HEK293T (cell line): Measurements from ENCODE around the gene ZCCHC14.
"Not testable (repeated sequence)": the region's sequence is repeated elsewhere in the genome, so short reads cannot be mapped to it uniquely, and the experiment has no call there.

Experiments
- CTCF ChIA-PET: fragments of 350-600 bp; formaldehyde crosslinking; extraction: SDS; loops from one replicate; lab custom pipeline; 2021; ENCODE audit warnings: antibody characterized with exemption, inconsistent platforms; lab: Yijun Ruan, JAX
- POLR2A ChIA-PET: fragments of 350-600 bp; formaldehyde crosslinking; extraction: SDS; loops from one replicate; lab custom pipeline; 2020; ENCODE audit warnings: antibody characterized with exemption, inconsistent platforms; lab: Yijun Ruan, JAX
- DNase-seq: peaks from one replicate; pipeline ENCODE4 v3.0.0; 2012; ENCODE audit warnings: mixed read lengths; ENCODE audit errors: extremely low spot score
- ARNT ChIP-seq: fragments of 450-650 bp; IDR thresholded peaks from 2 replicates; pipeline ENCODE4 v1.6.1; 2017; ENCODE audit warnings: mild to moderate bottlenecking
- BHLHE40 ChIP-seq: fragments of 450-650 bp; IDR thresholded peaks from 2 replicates; pipeline ENCODE4 v1.6.1; 2016; ENCODE audit warnings: mild to moderate bottlenecking, moderate library complexity, borderline replicate concordance
- CTBP1 ChIP-seq: fragments of 450-650 bp; IDR thresholded peaks from 2 replicates; pipeline ENCODE4 v1.6.1; 2016; ENCODE audit warnings: borderline replicate concordance
- ELF4 ChIP-seq: fragments of 450-650 bp; IDR thresholded peaks from 2 replicates; pipeline ENCODE4 v1.6.1; 2017; ENCODE audit warnings: antibody characterized with exemption
- FOXA1 ChIP-seq: fragments of 450-650 bp; IDR thresholded peaks from 2 replicates; pipeline ENCODE4 v1.6.1; 2016; ENCODE audit warnings: mild to moderate bottlenecking
- FOXK2 ChIP-seq: fragments of 450-650 bp; IDR thresholded peaks from 2 replicates; pipeline ENCODE4 v1.6.1; 2016; ENCODE audit warnings: mild to moderate bottlenecking
- FOXM1 ChIP-seq: fragments of 450-650 bp; IDR thresholded peaks from 2 replicates; pipeline ENCODE4 v1.6.1; 2017; ENCODE audit warnings: mild to moderate bottlenecking, borderline replicate concordance
- HDGF ChIP-seq: fragments of 450-650 bp; IDR thresholded peaks from 2 replicates; pipeline ENCODE4 v1.6.1; 2017; ENCODE audit warnings: antibody characterized with exemption, borderline replicate concordance
- L3MBTL2 ChIP-seq: fragments of 450-650 bp; conservative IDR thresholded peaks from 2 replicates; pipeline ENCODE4 v1.6.1; 2016; ENCODE audit warnings: mild to moderate bottlenecking
- LEF1 ChIP-seq: fragments of 450-650 bp; IDR thresholded peaks from 2 replicates; pipeline ENCODE4 v1.6.1; 2017; ENCODE audit warnings: mild to moderate bottlenecking, borderline replicate concordance
- NFRKB ChIP-seq: fragments of 450-650 bp; IDR thresholded peaks from 2 replicates; pipeline ENCODE4 v1.6.1; 2016; ENCODE audit warnings: mild to moderate bottlenecking, moderate library complexity
- PKNOX1 ChIP-seq: fragments of 450-650 bp; IDR thresholded peaks from 2 replicates; pipeline ENCODE4 v1.6.1; 2016
- SP1 ChIP-seq: fragments of 450-650 bp; IDR thresholded peaks from 2 replicates; pipeline ENCODE4 v1.6.1; 2017
- SUZ12 ChIP-seq: fragments of 450-650 bp; IDR thresholded peaks from 2 replicates; pipeline ENCODE4 v1.6.1; 2016; ENCODE audit warnings: mild to moderate bottlenecking
- TARDBP ChIP-seq: fragments of 450-650 bp; IDR thresholded peaks from 2 replicates; pipeline ENCODE4 v1.6.1; 2016
- ZNF384 ChIP-seq: fragments of 450-650 bp; IDR thresholded peaks from 2 replicates; pipeline ENCODE4 v1.6.1; 2016

The ZCCHC14 gene

GRCh38 chr16:87495578-87496446 lies 3.0 kb upstream of the ZCCHC14 start:
- TF ChIP-seq FOXK2 (no peak), FOXA1 (no peak), NFRKB (no peak), L3MBTL2 (no peak), SUZ12 (no peak), BHLHE40 (no peak), HDGF (no peak), LEF1 (no peak), PKNOX1 (no peak), SP1 (no peak), CTBP1 (no peak), ARNT (no peak), FOXM1 (no peak), ELF4 (no peak), ZNF384 (no peak)
- ChIA-PET POLR2A (no interaction called here), CTCF (interaction anchor here (1.0 kb wide), 1 partner anchor 75 kb away, joined by 3 read pairs; no protein-coding TSS in a partner anchor)
- no peak for DNase-seq

GRCh38 chr16:87493608-87494280 lies 920 bp upstream of the ZCCHC14 start:
- DNase-seq = no peak
- TF ChIP-seq L3MBTL2 = no peak
- no peak for TF ChIP-seq HDGF
- TF ChIP-seq FOXK2 = no peak
- CTCF ChIA-PET = no interaction called here
- POLR2A ChIA-PET = no interaction called here

GRCh38 chr16:87492291-87492630 lies 563 bp downstream of the ZCCHC14 start:
- CTCF ChIA-PET = interaction anchor here (0.7 kb wide), 1 partner anchor 79 kb away, joined by 3 read pairs; no protein-coding TSS in a partner anchor
- POLR2A ChIA-PET = no interaction called here
- TF ChIP-seq BHLHE40 (no peak), FOXA1 (no peak), SUZ12 (no peak), NFRKB (no peak), FOXK2 (no peak), TARDBP (no peak), CTBP1 (no peak), FOXM1 (no peak), HDGF (no peak), L3MBTL2 (no peak), LEF1 (no peak), ARNT (no peak), ZNF384 (no peak), SP1 (no peak), PKNOX1 (no peak), ELF4 (no peak)
- no peak for DNase-seq

GRCh38 chr16:87491522-87492290 lies 1.1 kb downstream of the ZCCHC14 start:
- POLR2A ChIA-PET = no interaction called here
- CTCF ChIA-PET = interaction anchor here (0.7 kb wide), 1 partner anchor 80 kb away, joined by 3 read pairs; no protein-coding TSS in a partner anchor
- TF ChIP-seq CTBP1 (no peak), LEF1 (no peak), L3MBTL2 (0 out of 2 replicates have a peak, but pooled peaks have one; percentile 10), SP1 (no peak)
- no peak for DNase-seq

GRCh38 chr16:87490799-87491521 lies 1.9 kb downstream of the ZCCHC14 start:
- DNase-seq, POLR2A ChIA-PET, CTCF ChIA-PET: not testable (repeated sequence)
- peak; percentile 77 for TF ChIP-seq L3MBTL2

- ChIA-PET POLR2A (no interaction called here), CTCF (no interaction called here)
- TF ChIP-seq ZNF384 = no peak
- no peak for TF ChIP-seq NFRKB
- TF ChIP-seq FOXK2 = no peak
- TF ChIP-seq ARNT = no peak
- no peak for TF ChIP-seq PKNOX1
- TF ChIP-seq SUZ12 = no peak
- TF ChIP-seq ELF4 = no peak
- no peak for TF ChIP-seq TARDBP
- no peak for TF ChIP-seq BHLHE40
- no peak for TF ChIP-seq HDGF
- no peak for TF ChIP-seq L3MBTL2
- no peak for TF ChIP-seq SP1
- no peak for TF ChIP-seq FOXM1
- no peak for TF ChIP-seq FOXA1
- DNase-seq = no peak
These were observed 2.6 kb downstream of the ZCCHC14 start for GRCh38 chr16:87490096-87490798.
